Raji (cell line): ENCODE data around the gene FBXW8.

Experiments used
- POLR2A ChIP-seq: IDR thresholded peaks from 2 replicates; pipeline ENCODE4 v1.6.1; 2011; ENCODE audit warnings: low read depth, low read length, control low read depth; ENCODE audit not compliant: insufficient read depth

The FBXW8 gene

DNA sequence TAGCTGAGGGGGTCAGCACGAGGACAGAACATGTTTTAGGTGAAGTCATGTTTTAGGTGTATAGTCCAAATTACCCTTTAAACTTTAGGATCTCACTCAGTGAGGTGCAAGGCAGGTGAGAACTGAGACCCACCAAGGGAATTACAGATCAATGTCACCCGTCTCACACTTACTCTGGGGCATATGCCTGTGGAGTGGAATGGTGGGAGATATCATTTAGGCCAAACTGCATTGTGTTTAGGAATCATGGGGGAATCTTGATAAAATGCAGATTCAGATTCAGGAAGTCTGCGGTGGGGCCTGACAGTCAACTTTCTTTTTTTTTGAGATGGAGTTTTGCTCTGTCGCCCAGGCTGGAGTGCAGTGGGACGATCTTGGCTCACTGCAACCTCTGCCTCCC, 17.8 kb downstream of the FBXW8 start:
- TF ChIP-seq POLR2A, result no peak

DNA sequence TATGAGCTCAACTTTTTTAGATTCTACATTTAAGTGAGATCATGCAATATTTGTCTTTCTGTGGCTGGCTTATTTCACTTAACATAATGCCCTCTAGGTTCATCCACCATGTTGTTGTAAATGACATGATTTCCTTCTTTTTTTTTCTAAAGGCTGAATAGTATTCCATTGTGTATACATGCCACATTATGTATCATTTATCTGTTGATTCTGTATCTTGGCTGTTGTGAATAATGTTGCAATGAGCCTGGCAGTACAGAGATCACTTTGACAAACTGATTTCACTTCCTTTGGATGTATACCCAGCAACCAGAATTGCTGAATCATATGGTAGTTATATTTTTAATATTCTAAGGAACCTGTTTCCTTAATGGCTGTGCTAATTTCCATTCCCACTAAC, 19.1 kb downstream of the FBXW8 start:
- no peak for TF ChIP-seq POLR2A

DNA sequence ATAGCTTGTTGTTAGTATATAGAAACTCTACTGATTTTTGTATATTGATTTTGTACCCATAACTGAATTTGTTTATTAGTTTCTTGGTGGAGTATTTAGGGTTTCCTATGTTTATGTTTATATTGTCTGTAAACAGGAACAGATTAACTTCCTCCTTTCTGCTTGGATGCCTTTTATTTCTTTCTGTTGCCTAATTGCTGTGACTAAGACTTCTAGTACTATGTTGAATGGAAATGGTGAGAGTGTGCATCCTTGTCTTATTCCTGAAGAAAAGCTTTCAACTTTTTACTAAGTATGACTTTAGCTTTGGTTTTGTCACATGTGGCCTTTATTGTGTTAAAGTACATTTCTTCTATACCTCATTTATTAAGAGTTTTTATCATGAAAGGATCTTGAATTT, 20.9 kb downstream of the FBXW8 start:
- no peak for TF ChIP-seq POLR2A

DNA sequence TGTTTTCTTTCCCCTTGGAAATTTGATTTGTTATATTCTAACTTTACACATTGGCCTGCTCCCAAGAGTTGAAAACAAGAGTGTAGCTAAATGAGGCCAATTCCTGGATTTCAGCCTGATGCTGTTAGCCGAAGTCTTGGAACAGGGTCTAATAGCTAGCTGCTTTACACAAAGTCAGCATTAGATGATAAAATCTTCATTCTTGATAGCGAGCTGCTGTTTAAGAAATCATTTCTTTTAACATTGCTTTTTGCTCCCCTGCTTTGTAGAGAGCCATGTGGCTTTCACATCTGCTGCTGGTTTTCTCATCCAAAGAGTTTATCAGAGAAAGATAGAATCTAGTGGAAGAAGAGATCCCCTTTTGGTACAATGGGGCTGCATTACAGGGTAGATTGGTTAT, 22.3 kb downstream of the FBXW8 start:
- no peak for TF ChIP-seq POLR2A

DNA sequence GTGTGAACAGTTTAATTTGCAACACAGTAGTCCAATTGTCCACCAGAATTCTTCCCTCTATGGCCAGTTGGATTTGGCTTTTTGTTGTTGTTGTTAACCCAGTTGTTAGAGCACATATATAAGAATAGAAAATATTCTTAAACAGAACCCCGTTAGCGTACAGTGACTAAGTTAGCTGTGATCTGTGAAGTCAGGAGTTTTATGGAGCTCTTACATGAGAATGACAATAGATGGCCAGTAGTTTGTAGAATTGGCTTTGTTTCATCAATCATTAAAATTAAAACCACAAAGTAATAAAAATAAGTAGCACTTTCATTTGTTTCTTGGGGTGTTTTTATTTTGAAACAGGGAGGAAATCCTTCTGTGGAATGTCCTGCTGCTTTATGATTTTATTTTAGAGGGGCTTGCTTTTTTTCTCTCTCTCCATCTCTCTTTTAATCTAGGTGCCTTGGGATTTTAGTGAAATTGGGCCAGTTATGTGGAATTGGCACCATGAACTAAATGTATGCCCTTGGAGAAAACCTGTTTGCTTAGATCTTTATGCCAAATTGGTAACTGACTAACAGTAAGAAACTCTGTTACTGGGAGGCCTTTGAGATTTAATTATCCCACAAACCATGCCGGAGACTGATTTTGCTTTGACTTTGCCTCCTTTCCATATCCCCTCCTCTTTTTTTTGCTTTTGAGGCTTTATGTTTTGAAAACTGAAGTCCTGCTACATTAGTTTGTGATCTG, 22.9 kb downstream of the FBXW8 start:
- TF ChIP-seq POLR2A, result no peak

DNA sequence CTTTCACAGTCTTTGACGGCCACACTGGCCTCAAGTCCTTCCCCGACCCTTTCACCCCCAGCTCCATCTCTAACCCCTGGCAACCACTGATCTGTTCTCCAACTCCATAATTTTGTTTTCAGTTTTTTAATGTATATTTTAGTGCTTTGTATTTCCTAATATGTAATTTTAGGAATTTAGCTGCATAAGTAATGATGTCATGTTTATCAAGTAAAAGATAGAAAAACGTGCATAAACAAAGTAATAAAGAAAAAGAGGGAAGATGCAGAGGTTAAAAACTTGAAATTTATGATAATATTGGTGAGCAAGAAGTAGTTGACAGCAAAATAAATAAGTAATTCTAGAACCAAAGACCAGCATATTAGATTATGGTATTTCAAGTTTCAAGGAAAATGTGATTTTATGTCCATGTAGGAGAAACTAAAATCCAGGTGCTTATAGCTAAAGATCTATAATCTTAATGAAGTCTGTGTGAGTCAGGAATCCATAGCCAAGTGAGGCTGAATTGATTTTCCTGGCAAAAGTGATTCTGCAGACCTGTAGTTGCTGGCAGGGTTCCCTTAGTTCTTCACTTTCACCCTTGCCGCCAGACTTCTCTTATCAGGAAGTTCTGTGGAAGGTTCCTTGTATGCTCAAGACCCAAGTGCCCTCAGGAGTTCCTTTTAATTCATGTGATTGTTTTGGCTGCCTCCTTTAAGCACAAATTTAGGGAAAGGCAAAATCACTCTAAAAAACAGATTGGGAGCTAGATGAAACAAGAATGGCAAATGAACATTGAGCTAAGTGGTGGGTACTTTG, 24.4 kb downstream of the FBXW8 start:
- TF ChIP-seq POLR2A, result no peak

DNA sequence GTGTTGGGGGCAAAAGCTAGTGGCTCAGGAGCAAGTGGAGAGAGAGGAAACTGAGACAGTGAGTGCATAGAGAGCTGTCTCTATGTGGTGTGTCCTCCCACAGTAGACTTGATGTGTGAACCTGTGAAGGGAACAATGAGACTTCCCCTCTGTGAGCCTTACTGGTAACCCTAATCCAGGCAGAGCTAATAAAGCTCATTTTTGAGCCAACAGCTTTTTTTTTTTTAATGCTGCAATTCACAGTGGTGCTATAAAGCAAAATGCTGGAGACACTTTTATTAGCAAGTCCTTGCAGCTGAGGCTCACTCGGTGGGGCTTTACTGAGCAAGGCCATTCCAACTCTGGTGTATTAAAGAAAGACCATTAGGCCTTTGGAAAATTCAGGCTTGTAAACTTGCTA, 26.9 kb downstream of the FBXW8 start:
- no peak for TF ChIP-seq POLR2A

DNA sequence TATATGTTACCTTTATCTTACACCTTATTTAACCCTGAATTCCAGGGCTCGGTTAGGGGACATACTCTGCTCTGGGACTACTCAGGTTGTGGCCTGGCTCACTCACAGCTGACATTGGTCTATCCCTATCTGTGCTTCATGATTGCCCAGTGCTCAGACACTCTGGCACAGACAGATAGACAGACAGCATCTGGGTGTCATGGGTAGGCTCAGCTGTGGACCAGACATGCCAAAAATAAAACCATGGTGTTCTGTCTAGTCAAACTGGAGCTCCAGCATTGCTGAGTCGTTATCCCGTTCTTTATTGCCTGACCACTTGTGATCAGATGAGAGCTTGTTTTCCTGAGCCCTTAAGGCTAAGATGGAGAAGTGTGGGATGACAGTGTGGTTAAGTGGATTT, 29.0 kb downstream of the FBXW8 start:
- TF ChIP-seq POLR2A, result no peak

DNA sequence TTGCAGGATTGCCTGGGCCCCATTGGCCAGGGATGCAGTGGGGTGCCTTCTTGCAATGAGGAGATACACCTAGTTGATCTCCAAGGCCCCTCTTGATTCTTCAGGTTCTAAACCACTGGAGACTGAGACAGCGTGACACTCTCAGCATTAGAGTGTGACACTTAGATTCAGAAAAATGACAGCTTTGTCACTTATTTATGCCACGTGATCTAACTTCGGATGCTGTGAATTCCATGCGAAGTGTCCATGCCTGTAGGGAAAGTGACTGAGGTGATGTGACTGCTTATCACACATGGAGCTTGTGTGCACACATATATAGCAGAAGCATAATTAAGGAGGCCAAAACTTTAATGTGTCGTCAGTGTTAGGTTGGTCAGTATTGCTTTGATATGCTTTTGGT, 30.4 kb downstream of the FBXW8 start:
- no peak for TF ChIP-seq POLR2A

DNA sequence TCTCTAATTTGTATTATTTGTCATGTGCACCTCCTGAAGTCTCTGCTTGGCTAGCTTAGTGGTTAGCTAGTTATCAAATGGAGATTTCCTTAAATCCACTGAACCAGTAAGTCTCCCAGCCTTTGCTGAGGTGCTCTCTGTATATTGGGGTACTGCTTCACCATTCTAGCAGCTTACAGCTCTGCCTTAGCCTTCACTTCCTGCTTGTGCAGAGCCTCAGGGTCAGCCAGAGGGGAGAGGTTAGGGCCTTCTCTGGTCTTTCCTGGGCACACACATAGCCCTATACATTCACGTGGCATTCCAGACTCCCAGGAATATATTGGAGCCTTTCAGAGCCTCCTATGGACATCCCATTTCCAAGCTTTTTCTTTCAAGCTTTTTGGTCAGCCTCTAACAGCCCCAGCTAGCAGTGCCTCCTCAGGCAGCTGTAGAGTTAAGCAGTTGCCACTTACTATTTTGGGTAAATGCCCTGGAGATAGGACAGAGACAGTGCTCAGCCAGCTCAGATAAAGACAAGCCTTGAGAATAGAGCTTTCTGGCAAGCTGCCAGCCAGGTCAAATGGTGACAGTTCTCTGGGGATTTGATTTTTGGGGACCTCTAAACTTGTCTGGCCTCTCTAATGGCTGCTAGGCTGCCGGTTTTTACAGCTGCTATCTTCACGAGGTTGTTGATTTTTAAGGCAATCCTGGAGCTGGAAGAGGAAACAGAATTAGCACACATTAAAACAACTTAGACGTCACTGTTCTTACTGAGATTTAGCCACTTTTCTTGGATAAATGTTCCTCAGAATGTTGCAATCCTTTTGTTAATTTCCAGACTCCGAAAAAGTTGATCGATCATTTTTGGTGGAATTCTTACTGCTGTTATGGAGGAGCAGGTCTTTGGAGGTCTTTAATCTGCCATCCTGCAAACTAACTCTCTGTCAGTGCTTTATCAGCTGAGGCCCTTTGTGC, 32.9 kb downstream of the FBXW8 start:
- no peak for TF ChIP-seq POLR2A

DNA sequence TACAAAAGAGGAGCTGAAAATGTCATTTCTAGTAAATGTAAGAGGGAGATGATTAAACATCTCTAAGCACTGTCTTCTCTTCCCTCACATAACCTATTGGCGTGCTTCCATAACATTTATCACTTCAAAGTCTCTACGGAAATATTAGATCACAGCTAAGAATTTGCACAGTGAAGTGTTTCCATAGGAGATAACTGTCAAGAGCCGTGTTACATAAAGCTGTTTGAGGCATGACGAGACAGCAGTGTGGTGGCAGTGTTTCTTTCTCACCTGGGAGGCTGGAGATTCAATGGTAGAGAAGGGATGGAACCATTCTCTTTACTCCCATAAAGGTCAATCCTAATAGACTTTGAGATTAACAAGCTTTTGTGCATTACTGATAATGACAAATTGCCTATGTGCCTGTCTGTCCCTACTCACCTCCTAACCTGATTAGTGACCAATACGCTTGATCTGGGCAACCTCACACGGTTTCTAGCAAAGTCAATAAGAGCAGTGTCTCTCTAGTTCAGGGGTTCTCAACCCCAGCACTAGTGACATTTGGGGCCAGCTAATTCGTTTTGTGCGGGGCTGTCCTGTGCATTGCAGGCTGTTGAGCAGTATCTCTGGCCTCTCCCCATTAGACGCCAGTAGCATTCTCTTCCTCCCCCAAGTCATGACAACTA, 35.3 kb downstream of the FBXW8 start:
- TF ChIP-seq POLR2A, result no peak

DNA sequence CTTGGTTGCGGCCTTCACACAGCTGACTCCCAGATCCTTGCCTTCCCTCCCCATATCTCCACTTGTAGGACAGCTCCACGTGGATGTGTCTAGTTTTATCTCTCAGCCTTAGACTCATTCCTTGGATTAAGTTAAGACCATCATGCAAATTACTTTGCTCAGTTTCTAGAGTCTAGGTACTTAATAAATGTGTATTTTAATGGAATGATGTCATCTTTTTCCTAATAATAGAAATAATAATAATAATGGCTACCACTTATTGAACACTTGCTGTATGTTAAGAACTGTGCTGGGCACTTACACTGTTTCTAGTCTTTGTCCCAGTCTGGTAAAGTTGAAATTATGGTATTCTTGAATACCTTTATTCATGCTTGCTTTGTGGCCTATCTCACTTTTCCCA, 37.5 kb downstream of the FBXW8 start:
- TF ChIP-seq POLR2A, result no peak

DNA sequence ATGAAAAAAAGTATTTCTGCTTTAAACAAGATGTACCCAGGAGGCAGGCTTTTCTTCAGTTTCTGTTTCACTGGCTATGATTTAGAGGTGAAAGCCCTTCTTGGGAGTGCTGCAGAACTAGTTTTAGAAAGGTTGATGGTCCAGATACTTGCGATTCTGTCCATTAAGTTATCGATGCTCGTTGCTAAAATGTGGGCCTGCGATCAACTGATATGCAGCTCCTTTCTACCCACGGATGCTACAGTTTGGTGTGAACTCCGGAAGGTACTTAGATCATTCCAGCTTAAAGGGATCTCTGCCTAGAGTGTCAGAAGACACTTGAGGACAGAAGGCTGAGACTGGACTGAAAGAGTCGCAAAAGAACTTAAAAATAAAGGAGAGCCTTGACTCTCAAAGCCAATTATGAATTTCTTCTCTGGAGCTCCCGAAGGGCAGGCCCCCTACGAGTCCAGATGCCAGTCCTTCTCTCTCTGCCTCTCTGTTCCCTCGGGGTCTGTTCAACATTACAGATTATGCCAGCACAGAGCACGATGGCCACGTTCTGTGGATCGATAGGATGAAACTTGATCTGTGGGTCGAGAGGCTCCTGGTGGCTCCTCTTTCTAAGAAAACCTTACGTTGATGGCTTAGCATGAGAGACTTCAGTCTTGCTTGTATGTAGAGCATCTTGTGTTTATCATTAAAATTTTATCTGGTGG, 40.0 kb downstream of the FBXW8 start:
- no peak for TF ChIP-seq POLR2A

DNA sequence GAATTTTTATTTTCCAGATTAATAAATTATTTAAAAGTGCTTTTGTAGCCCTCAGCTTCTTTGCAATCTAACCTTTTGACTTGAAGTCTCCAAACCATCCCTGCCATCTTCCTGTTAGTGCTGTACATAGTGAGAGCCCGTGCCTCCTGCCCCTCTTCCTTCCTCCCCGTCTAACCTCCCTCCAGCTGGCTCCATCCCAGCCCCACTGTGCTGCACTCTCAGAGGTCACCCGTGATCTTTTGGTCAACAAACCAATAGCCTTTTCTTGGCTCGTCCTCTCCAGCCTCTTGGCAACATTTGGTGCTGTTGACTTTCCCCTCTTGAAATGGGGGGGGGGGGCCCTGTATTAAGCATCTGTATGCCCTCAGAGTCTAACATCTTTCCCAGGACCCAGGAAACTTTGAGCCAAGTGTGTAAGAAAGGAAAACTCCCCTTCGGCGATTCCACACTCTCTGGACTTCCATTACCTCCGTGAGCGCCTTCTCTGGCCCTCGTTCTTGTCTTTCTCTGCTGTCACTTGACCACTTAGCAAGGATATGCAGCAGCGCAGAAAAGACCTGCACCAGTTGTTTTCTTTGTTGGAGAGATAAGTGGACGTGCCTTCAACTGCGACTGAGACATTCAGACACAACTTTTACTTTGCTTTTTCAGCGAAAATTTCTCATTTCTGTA, 44.1 kb downstream of the FBXW8 start:
- TF ChIP-seq POLR2A, result no peak
